Hepatocyte (in vitro differentiated cells): ENCODE data around the gene LRRC9.

Experiments
- EZH2 ChIP-seq: fragments of 200-600 bp; sonication (generic); IDR thresholded peaks from 2 replicates; pipeline ENCODE4 v1.6.1; 2016; ENCODE audit warnings: antibody characterized with exemption, mild to moderate bottlenecking, borderline replicate concordance
- EZH2phosphoT487 ChIP-seq: fragments of 200-600 bp; sonication (generic); IDR thresholded peaks from one replicate; pipeline ENCODE4 v1.6.1; 2018; ENCODE audit warnings: antibody characterized with exemption, mild to moderate bottlenecking, low read depth, moderate library complexity; ENCODE audit not compliant: unreplicated experiment, severe bottlenecking
- TF ChIP-seq, protein P1 (sequence below): fragments of 200-600 bp; sonication (generic); IDR thresholded peaks from 2 replicates; pipeline ENCODE4 v1.5.1; 2016; ENCODE audit warnings: antibody characterized with exemption, mild to moderate bottlenecking; ENCODE audit not compliant: poor library complexity

DNA sequence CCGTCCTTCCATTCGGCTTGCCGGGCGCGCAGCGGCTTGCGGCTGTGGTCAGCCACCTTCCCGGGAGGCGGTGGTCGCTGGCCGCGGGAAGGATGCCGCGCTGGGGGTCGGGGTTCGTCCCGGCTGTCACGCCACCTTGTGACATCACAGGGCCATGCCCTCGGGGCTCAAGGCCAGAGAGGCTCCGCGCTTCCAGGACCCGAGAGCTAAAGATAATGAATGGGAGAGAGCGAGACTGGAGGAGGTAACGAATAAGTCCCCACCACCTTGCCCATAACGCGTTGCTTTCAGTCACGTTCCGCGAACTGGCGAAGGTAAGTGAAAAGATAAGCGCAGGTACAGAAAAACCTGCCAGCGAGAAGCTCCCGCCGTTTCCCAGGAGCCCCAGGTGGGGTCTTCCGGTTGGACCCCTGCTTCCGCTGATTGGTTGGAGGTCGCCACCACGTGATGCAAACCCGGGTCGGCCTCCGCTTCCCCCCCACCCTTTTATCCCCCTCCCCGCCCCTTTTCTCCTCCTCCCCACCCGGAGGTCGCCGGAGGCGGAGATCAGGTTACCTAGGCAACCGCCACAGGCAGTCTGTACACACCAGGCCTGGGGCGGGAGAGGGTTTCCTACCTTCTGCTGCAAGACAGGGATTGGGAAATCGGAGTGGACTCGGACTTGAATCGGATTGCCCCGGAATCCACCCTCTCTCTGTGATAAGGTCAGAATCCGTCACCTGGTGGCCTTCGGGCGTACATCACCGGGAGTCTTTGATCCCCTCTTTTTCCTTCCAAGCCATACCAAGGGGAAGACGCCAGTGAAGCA, at the start of gene LRRC9:
- TF ChIP-seq, protein P1, sequence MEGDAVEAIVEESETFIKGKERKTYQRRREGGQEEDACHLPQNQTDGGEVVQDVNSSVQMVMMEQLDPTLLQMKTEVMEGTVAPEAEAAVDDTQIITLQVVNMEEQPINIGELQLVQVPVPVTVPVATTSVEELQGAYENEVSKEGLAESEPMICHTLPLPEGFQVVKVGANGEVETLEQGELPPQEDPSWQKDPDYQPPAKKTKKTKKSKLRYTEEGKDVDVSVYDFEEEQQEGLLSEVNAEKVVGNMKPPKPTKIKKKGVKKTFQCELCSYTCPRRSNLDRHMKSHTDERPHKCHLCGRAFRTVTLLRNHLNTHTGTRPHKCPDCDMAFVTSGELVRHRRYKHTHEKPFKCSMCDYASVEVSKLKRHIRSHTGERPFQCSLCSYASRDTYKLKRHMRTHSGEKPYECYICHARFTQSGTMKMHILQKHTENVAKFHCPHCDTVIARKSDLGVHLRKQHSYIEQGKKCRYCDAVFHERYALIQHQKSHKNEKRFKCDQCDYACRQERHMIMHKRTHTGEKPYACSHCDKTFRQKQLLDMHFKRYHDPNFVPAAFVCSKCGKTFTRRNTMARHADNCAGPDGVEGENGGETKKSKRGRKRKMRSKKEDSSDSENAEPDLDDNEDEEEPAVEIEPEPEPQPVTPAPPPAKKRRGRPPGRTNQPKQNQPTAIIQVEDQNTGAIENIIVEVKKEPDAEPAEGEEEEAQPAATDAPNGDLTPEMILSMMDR = no peak
- no peak for TF ChIP-seq EZH2
- no peak for TF ChIP-seq EZH2phosphoT487
